Mesothelial cell of epicardium (in vitro differentiated cells): ENCODE measurements around the gene ALAS2. TPM values are rescaled to one million over a fixed set of nuclear protein-coding genes. Genes with fewer than 3 reads are reported as not detected.
"Not testable (repeated sequence)": the region's sequence is repeated elsewhere in the genome, so short reads cannot be mapped to it uniquely, and the experiment has no call there.

Experiments used
- DNase-seq, 2 experiments: peaks; one replicate each; pipeline ENCODE4 v3.0.0; 2021; ENCODE audit warnings: low spot score in 2 of 2; ENCODE audit not compliant: unreplicated experiment in 2 of 2
- H3K27ac Mint-ChIP-seq: 2 replicates; pipeline ENCODE4 v1.8.0; 2021; ENCODE audit warnings: mixed read lengths
- H3K27me3 Mint-ChIP-seq: 2 replicates; pipeline ENCODE4 v1.8.0; 2021; ENCODE audit warnings: low read depth, mixed read lengths
- H3K36me3 Mint-ChIP-seq: 2 replicates; pipeline ENCODE4 v1.8.0; 2021; ENCODE audit warnings: mixed read lengths
- H3K4me1 Mint-ChIP-seq: 2 replicates; pipeline ENCODE4 v1.8.0; 2021; ENCODE audit warnings: mixed read lengths
- H3K4me3 Mint-ChIP-seq: 2 replicates; pipeline ENCODE4 v1.8.0; 2021; ENCODE audit warnings: mild to moderate bottlenecking, moderate library complexity, mixed read lengths
- H3K9me3 Mint-ChIP-seq: 2 replicates; pipeline ENCODE4 v1.8.0; 2021; ENCODE audit warnings: mixed read lengths
- CTCF ChIP-seq: fragments of 200-600 bp; sonication (generic); IDR thresholded peaks from one replicate; pipeline ENCODE4 v1.5.0; 2021; ENCODE audit warnings: antibody characterized with exemption; ENCODE audit not compliant: unreplicated experiment
- total RNA-seq: library from RNA; stranded (reverse); gene quantifications from 3 replicates; pipeline ENCODE4 v1.2.1, GENCODE V29; 2021

ALAS2 gene
- total RNA-seq, 1 donor from 2014 or later, result not detected

DNA sequence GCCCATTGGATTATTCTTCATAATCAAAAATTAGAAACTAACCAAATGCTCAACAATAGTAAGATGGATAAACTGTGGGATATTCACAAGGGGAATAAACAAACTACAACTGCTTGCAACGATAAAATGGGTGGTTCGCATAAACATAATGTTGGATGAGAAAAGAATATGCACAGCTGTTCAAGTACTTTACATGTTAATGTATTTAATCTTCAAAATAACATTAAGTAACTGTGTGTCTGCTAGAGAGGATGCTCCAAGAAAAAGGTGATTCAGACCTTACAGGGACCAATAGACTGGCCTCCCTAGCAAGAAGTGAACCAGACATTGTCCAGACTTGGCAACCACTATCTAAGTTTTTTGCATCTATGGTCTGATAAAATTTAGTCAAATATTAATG is 39.1 kb downstream of the ALAS2 start:
- no peak for DNase-seq
- Mint-ChIP-seq H3K27ac (no peak overlapping the region), H3K4me1 (no peaks in the 10 kb centered on the region), H3K27me3 (no peaks in the 10 kb centered on the region), H3K9me3 (peaks cover 12% of the 10 kb centered on the region), H3K36me3 (no peaks in the 10 kb centered on the region), H3K4me3 (no peak overlapping the region)
- TF ChIP-seq CTCF, result no peak

- peaks cover 48% of the 10 kb centered on the region for H3K9me3 Mint-ChIP-seq
- H3K36me3 Mint-ChIP-seq, DNase-seq, H3K4me1 Mint-ChIP-seq, H3K27ac Mint-ChIP-seq, H3K27me3 Mint-ChIP-seq, H3K4me3 Mint-ChIP-seq: not testable (repeated sequence)
Measured at GRCh38 chrX:54983306-54983705, 47.5 kb downstream of the ALAS2 start.

DNA sequence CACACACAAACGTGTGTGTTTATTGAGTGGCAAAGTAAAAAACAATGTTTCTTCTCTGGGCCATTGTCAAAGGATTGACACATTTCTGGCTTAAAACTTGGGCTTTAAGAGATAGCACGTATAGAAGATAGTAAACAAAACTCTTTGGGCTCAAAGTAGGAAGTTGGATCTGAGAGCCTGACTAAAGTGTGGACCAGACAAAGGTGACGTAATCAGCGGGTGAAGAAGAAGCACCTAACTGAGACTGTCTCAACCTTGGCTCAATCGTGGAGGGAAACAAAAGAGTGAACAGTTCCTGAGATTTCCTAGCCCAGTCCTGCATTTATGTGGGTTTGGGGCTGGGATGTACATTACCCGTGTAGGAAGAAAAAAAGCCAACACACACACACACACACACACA is 50.4 kb downstream of the ALAS2 start:
- H3K36me3 Mint-ChIP-seq, result no peaks in the 10 kb centered on the region
- no peak overlapping the region for H3K27ac Mint-ChIP-seq
- peaks cover 47% of the 10 kb centered on the region for H3K9me3 Mint-ChIP-seq
- H3K4me1 Mint-ChIP-seq, result no peaks in the 10 kb centered on the region
- H3K4me3 Mint-ChIP-seq, result no peak overlapping the region
- no peak for DNase-seq
- H3K27me3 Mint-ChIP-seq, result no peaks in the 10 kb centered on the region
- TF ChIP-seq CTCF, result no peak

- Mint-ChIP-seq H3K4me3 (no peak overlapping the region), H3K27me3 (no peaks in the 10 kb centered on the region), H3K27ac (no peak overlapping the region), H3K9me3 (peaks cover 47% of the 10 kb centered on the region), H3K4me1 (no peaks in the 10 kb centered on the region), H3K36me3 (no peaks in the 10 kb centered on the region)
- no peak for DNase-seq
- no peak for TF ChIP-seq CTCF
Measured at GRCh38 chrX:54979432-54979831, 51.3 kb downstream of the ALAS2 start.

DNA sequence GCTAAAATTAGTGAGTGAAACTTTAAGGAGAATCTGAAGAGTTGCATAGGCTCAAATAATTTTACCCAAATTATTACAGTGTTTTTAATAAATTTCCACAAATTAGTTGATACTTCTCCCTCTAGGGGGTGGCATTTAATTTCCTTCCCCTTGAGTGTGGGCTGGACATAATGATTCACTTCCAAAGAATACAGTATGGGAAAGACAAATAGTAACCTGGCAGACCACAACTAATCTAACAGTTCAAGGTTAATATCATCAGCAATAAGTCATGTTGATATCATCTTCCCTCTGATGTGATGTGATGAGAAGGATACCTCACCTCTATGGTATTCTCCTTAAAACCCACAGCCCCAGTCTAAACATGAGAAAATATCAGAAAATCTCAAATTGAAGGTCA is 52.3 kb downstream of the ALAS2 start:
- no peaks in the 10 kb centered on the region for H3K27me3 Mint-ChIP-seq
- TF ChIP-seq CTCF, result no peak
- peaks cover 47% of the 10 kb centered on the region for H3K9me3 Mint-ChIP-seq
- no peak for DNase-seq
- H3K36me3 Mint-ChIP-seq, result no peaks in the 10 kb centered on the region
- no peak overlapping the region for H3K27ac Mint-ChIP-seq
- H3K4me1 Mint-ChIP-seq, result no peaks in the 10 kb centered on the region
- H3K4me3 Mint-ChIP-seq, result no peak overlapping the region

DNA sequence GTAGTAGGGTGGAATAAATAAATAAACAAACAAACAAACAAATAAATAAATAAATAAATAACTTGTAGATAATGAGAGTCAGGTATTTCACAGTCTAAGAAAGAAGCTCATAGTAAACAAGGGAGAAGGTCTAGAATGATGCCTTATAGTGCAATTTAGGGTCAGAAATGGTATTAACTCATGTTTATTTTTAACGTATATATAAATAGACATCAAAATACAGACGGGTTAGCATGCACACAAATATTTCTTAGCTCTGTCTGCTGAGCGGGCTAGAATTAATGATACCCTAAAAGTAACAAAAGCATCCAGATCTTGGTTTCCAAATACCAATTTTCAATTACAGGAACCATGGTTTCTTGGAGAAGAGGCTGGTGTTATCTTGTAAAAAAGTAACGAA is 53.4 kb downstream of the ALAS2 start:
- Mint-ChIP-seq H3K27ac (no peak overlapping the region), H3K27me3 (no peaks in the 10 kb centered on the region), H3K9me3 (peaks cover 49% of the 10 kb centered on the region), H3K4me1 (no peaks in the 10 kb centered on the region), H3K36me3 (no peaks in the 10 kb centered on the region), H3K4me3 (no peak overlapping the region)
- TF ChIP-seq CTCF, result no peak
- DNase-seq, result no peak
